ENCODE results near the gene SCN8A. TPM values are rescaled to one million over a fixed set of nuclear protein-coding genes. Genes with fewer than 3 reads are reported as not detected.

Gene SCN8A
- total RNA-seq, 1 donor from 2014 or later = 1.3 TPM

DNA sequence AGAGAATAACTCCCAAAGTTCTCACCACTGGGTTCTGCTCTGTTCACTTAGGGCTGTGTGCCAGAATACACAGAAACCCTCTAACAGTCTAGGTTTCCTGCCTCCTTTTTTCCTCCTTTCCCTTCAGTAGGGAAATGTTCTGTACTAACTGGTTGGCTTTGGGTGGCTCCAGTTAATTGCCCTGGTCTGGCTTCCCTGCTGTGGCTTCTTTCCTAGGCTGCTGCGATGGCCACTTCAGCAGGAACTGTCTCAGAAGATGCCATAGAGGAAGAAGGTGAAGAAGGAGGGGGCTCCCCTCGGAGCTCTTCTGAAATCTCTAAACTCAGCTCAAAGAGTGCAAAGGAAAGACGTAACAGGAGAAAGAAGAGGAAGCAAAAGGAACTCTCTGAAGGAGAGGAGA lies 115.2 kb downstream of the SCN8A start:
- no peaks in the 10 kb centered on the region for H3K36me3 ChIP-seq (ENCODE audit: control insufficient read depth, insufficient read depth, low read length)
- no peaks in the 10 kb centered on the region for H3K27me3 ChIP-seq (ENCODE audit: control insufficient read depth, insufficient read depth, low read length)
- TF ChIP-seq, protein P1, sequence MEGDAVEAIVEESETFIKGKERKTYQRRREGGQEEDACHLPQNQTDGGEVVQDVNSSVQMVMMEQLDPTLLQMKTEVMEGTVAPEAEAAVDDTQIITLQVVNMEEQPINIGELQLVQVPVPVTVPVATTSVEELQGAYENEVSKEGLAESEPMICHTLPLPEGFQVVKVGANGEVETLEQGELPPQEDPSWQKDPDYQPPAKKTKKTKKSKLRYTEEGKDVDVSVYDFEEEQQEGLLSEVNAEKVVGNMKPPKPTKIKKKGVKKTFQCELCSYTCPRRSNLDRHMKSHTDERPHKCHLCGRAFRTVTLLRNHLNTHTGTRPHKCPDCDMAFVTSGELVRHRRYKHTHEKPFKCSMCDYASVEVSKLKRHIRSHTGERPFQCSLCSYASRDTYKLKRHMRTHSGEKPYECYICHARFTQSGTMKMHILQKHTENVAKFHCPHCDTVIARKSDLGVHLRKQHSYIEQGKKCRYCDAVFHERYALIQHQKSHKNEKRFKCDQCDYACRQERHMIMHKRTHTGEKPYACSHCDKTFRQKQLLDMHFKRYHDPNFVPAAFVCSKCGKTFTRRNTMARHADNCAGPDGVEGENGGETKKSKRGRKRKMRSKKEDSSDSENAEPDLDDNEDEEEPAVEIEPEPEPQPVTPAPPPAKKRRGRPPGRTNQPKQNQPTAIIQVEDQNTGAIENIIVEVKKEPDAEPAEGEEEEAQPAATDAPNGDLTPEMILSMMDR (IDR thresholded peaks at IDR 0.05; ENCODE audit: insufficient read depth, low read length, poor library complexity, severe bottlenecking) = no peak
- no peak overlapping the region for H3K4me3 ChIP-seq (ENCODE audit: low read depth, low read length)
- DNase-seq (ENCODE audit: low read depth) = no peak

DNA sequence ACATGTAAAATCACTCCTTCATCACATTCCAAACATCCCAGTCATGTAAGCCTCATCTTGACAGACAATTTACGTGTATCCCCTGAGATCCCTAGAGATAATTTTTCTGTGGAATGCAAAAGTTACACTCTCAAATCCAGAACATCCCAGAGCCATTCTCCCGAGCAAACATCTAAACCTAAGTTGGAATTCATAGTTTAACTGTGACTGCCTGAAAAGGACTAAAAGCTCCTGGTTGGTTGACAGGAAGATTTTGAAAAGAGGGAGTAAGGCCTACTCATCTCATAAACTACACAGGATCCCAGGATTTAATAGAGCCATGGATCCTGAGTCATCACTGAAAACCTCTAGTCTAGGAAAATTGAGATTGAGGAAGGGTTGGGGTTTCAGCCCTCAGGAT lies 123.6 kb downstream of the SCN8A start:
- no peak for DNase-seq (ENCODE audit: low read depth)
- H3K4me3 ChIP-seq (ENCODE audit: low read depth, low read length) = no peak overlapping the region
- TF ChIP-seq, protein P1 (IDR thresholded peaks at IDR 0.05; ENCODE audit: insufficient read depth, low read length, poor library complexity, severe bottlenecking) = no peak
- no peaks in the 10 kb centered on the region for H3K27me3 ChIP-seq (ENCODE audit: control insufficient read depth, insufficient read depth, low read length)
- no peaks in the 10 kb centered on the region for H3K36me3 ChIP-seq (ENCODE audit: control insufficient read depth, insufficient read depth, low read length)

DNA sequence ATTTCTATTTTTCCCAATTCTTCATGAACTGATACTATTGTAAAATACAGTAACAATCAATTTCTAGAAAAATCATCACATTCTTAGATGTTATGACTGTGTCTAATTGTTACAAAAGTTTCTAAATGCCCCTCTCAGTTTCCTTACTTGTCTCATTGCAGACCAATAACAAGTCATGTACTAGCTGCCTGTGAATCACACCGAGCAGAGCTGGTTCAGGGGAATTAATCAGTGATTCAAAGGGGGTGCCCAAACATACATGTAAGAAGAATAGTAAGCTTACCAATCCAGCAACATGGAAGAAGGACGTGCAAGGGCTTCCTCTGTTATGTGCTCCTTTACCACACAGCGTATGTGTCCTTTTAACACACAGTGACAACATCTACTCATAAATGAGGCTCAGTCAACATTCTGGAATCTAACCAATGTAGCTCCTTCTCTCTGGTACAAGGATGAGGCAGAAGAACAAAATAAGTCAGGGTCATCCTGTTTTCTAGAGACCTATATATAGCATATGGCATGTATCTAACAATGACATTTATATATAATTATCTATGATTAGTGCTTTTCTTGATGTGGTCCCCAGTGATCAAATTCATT lies 126.4 kb downstream of the SCN8A start:
- H3K27me3 ChIP-seq (ENCODE audit: control insufficient read depth, insufficient read depth, low read length) = peaks cover 9% of the 10 kb centered on the region
- no peak overlapping the region for H3K4me3 ChIP-seq (ENCODE audit: low read depth, low read length)
- no peaks in the 10 kb centered on the region for H3K36me3 ChIP-seq (ENCODE audit: control insufficient read depth, insufficient read depth, low read length)
- TF ChIP-seq, protein P1 (IDR thresholded peaks at IDR 0.05; ENCODE audit: insufficient read depth, low read length, poor library complexity, severe bottlenecking) = no peak
- no peak for DNase-seq (ENCODE audit: low read depth)

DNA sequence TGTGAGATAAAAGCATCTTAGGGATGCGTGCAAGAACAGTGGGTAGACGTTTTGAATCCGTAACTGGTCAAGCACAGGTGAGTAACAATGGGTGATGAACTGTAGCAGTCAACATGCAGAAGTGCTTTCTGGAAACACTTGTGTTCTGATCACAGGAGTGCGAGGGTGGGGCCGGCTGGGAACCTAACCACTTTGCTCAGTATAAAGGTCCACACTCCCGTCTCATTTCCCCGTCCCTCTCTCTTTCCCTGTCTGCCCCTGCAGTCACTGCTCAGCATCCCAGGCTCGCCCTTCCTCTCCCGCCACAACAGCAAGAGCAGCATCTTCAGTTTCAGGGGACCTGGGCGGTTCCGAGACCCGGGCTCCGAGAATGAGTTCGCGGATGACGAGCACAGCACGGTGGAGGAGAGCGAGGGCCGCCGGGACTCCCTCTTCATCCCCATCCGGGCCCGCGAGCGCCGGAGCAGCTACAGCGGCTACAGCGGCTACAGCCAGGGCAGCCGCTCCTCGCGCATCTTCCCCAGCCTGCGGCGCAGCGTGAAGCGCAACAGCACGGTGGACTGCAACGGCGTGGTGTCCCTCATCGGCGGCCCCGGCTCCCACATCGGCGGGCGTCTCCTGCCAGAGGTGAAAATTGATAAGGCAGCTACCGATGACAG lies 130.4 kb downstream of the SCN8A start:
- Histone ChIP-seq H3K4me3 (ENCODE audit: low read depth, low read length) (peak overlapping the region; percentile 13), H3K27me3 (ENCODE audit: control insufficient read depth, insufficient read depth, low read length) (peaks cover 9% of the 10 kb centered on the region), H3K36me3 (ENCODE audit: control insufficient read depth, insufficient read depth, low read length) (no peaks in the 10 kb centered on the region)
- TF ChIP-seq, protein P1 (IDR thresholded peaks at IDR 0.05; ENCODE audit: insufficient read depth, low read length, poor library complexity, severe bottlenecking) = peak; percentile 36
- DNase-seq (ENCODE audit: low read depth) = no peak

DNA sequence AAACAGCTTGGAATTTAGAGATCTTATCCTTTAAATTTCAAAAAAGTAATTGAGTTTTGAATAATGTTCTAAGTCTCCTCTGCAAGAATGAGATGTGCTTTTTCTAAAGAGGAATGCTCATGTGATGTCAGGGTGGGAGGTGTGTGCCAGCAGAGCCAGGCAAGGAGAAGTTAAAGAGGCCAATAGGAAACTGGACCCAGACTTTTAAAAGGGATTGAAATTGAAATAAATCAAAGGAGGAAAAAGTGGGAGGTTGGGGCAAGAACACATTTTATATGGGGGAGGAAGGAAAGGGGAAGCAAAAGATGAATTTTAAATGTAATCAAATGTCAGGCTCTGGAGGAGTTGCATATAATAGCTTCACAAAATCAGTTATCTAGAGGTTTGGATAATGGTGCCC lies 131.4 kb downstream of the SCN8A start:
- Histone ChIP-seq H3K27me3 (ENCODE audit: control insufficient read depth, insufficient read depth, low read length) (peaks cover 9% of the 10 kb centered on the region), H3K4me3 (ENCODE audit: low read depth, low read length) (no peak overlapping the region), H3K36me3 (ENCODE audit: control insufficient read depth, insufficient read depth, low read length) (no peaks in the 10 kb centered on the region)
- DNase-seq (ENCODE audit: low read depth) = no peak
- TF ChIP-seq, protein P1 (IDR thresholded peaks at IDR 0.05; ENCODE audit: insufficient read depth, low read length, poor library complexity, severe bottlenecking) = no peak

DNA sequence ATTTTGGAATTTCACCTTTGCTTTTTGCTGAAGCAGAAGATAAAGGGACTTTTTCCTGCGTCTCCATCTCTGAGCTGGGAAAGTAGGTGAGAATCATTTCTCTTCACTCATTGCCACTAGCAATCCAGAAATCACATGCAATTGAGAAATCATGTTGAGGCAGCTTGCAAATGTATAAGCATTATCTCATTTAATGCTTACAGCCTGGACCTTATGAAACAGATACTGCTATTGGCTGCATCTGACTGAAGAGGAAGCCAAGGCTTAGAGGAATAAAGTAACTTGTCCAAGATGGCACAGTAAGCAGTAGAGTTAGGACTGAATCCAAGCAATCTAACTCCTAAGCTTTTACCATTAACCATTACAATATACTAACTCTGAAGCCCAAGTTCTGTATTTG lies 135.1 kb downstream of the SCN8A start:
- Histone ChIP-seq H3K4me3 (ENCODE audit: low read depth, low read length) (no peak overlapping the region), H3K36me3 (ENCODE audit: control insufficient read depth, insufficient read depth, low read length) (no peaks in the 10 kb centered on the region), H3K27me3 (ENCODE audit: control insufficient read depth, insufficient read depth, low read length) (peaks cover 9% of the 10 kb centered on the region)
- TF ChIP-seq, protein P1 (IDR thresholded peaks at IDR 0.05; ENCODE audit: insufficient read depth, low read length, poor library complexity, severe bottlenecking) = no peak
- DNase-seq (ENCODE audit: low read depth) = no peak
